Skeletal muscle satellite cell (primary cell): Measurements from ENCODE around the gene ZNF888.
"Not testable (repeated sequence)": the region's sequence is repeated elsewhere in the genome, so short reads cannot be mapped to it uniquely, and the experiment has no call there.

Experiments
- H3K27me3 ChIP-seq: 2 replicates; pipeline ENCODE4 v1.7.0; 2013; ENCODE audit warnings: low read length; ENCODE audit not compliant: control insufficient read depth, insufficient read depth
- H3K36me3 ChIP-seq: 2 replicates; pipeline ENCODE4 v1.7.0; 2013; ENCODE audit warnings: mild to moderate bottlenecking, control low read depth, low read length; ENCODE audit not compliant: insufficient read depth
- H3K4me1 ChIP-seq: 2 replicates; pipeline ENCODE4 v1.7.0; 2013; ENCODE audit warnings: low read length; ENCODE audit not compliant: control insufficient read depth, insufficient read depth
- H3K4me2 ChIP-seq: 2 replicates; pipeline ENCODE4 v1.7.0; 2013; ENCODE audit warnings: mild to moderate bottlenecking, low read length
- H3K4me3 ChIP-seq: 2 replicates; pipeline ENCODE4 v1.7.0; 2013; ENCODE audit warnings: low read length
- H3K9ac ChIP-seq: 2 replicates; pipeline ENCODE4 v1.7.0; 2013; ENCODE audit warnings: mild to moderate bottlenecking, low read depth, low read length, moderate library complexity
- H3K9me3 ChIP-seq: replicated peaks from 2 replicates; pipeline ENCODE4 v1.7.0; 2013; ENCODE audit warnings: mild to moderate bottlenecking, control low read depth, low read length

Gene ZNF888

DNA sequence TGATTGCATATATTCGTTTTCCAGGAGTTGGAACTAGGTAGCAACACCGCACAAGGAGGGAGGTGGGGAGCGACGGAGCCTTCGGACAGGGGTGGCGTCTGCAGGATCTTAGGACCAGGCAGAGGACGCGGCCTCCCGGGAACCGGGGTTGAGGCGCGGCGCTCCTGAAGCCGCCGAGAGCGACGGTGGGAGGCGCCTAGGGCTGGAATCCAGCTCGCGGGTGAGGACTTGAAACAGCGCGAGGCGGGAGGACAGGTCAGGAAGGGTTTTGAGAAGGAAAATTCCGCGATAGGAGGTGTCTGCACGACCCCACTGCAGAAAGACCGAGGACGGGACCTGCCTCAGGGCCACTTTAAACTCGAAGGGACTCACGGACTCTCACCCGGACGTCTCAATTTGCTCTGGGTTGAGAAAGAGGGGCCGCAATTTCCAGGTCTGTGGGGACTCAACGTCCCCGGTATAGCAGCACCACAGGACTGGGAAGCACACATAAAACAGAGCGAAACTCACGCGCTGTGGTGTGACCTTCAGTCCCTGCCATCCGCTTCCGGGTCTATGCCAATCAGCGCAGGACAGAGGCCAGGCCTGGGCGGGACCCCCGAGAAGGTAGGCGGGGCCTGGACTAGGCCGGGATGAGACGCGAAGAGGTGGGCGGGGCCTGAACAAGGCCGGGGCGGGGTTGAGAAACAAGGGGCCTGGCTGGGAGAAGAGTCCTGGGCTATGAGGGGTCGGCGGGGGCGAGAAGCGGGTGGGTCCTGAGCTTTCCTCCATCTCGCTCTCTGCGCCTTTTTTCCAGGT is 25.9 kb downstream of the ZNF888 start, which contains the start of gene ZNF320:
Gene ZNF320, minus strand, starts transcription at position 498 of the 798 bp plus-strand sequence. CDS start 7,380 bp downstream, outside the sequence.
- Histone ChIP-seq H3K4me2 (peak within 1 kb of the TSS; percentile 98), H3K9me3 (no peaks in the 10 kb centered on the region), H3K4me3 (peak within 1 kb of the TSS; percentile 100), H3K9ac (peak within 1 kb of the TSS; percentile 99), H3K36me3 (peaks cover 8% of the 10 kb centered on the region), H3K4me1 (peaks cover 5% of the 10 kb centered on the region), H3K27me3 (no peaks in the 10 kb centered on the region)

DNA sequence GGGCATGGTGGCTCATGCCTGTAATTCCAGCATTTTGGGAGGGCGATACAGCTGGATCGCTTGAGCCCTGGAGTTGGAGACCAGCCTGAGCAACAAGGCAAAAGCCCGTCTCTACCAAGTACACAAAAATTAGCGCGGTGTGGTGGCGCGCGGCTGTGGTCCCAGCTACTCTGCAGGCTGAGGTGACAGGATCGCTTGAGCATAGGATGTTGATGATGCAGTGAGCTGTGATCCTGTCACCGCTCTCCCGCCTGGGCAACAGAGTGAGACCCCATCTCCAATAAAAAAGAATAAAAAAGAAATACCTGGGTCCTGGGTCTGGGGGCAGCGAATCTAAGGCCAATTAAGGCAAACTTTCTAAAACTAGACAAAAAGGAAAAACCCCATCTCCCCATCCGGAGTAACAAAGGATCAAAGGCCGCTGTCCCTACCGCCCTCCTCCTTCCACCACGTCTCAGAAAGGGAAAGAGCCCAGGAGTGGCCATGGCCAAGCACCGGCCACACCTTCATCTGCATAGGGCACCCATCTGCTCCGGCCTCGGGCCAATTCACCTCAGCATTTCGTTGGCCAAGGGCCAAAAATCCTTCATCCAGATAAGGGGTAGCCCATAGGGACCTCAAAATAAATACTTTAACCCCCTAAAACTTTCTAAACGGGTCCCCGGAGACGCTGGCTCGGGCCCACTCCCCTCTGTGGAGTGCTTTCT is 26.6 kb downstream of the ZNF888 start:
- peak overlapping the region; percentile 99 for H3K9ac ChIP-seq
- no peaks in the 10 kb centered on the region for H3K27me3 ChIP-seq
- H3K36me3 ChIP-seq: peaks cover 8% of the 10 kb centered on the region
- peaks cover 5% of the 10 kb centered on the region for H3K4me1 ChIP-seq
- H3K4me2 ChIP-seq: peak overlapping the region; percentile 98
- H3K9me3 ChIP-seq: no peaks in the 10 kb centered on the region
- H3K4me3 ChIP-seq: peak overlapping the region; percentile 100

DNA sequence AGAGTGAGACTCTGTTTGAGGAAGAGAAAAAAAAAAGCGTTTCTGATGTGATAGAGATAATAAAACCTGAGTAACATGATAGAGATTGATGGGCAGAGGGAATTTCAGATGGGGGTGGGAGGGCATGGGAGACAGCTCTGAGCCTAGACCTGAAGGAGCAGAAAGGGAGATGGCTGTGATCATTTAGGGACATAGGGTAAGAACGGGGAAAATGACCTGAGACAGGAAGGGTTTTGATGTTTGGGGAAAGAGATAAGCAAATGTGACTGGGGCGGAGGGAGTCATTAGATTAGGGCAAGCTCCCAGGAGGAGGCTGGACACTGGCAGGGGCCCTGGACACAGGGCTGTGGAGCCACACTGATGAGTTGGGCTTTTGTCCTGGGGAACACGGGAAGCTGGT is 31.9 kb downstream of the ZNF888 start:
- H3K36me3 ChIP-seq: peaks cover 39% of the 10 kb centered on the region
- H3K9ac ChIP-seq: no peak overlapping the region

DNA sequence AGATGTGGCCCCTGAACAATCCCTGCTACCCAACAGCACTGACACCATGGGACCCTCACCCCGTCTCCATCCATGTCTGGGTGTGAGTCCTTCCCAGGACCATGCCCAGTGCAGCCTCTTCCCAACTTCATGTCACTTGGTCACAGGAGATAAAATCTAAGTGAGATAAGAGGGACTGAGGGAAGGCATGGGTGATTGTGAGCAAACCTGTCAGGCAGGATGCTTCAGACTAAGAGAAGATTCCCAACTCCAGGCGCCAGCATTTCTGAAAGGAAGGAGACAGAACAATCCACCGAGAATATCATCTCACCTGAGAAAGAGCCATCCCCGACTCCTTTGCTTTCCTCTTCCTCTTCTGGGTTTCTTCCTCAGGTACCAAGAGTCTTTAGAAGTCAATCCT is 33.3 kb downstream of the ZNF888 start:
- H3K9me3 ChIP-seq: no peaks in the 10 kb centered on the region
- H3K4me2 ChIP-seq: no peak overlapping the region
- H3K9ac ChIP-seq: no peak overlapping the region
- peaks cover 45% of the 10 kb centered on the region for H3K36me3 ChIP-seq
- H3K4me1 ChIP-seq: no peaks in the 10 kb centered on the region
- no peaks in the 10 kb centered on the region for H3K27me3 ChIP-seq
- no peak overlapping the region for H3K4me3 ChIP-seq

More for the DNA sequence above, 31.9 kb downstream of the ZNF888 start:
- Histone ChIP-seq H3K9me3 (no peaks in the 10 kb centered on the region), H3K27me3 (no peaks in the 10 kb centered on the region), H3K4me2 (no peak overlapping the region), H3K4me3 (no peak overlapping the region), H3K4me1 (no peaks in the 10 kb centered on the region)

DNA sequence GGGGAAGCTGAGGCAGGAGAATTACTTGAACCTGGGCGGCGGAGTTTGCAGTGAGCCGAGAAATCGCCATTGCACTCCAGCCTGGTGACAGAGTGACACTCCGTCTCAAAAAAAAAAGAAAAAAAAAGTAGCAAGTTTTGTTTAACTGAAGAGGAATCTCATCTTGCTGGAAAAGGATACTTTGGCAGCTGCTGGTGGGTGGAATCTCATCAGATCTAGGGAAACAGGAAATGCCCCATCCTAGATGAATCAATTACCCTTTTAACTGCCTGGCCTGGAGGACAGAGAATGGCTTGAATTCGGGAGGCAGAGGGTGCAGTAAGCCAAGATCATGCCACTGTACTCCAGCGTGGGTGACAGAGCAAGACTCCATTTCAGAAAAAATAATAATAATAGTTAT is 34.2 kb downstream of the ZNF888 start:
- H3K9ac ChIP-seq: no peak overlapping the region
- no peaks in the 10 kb centered on the region for H3K4me1 ChIP-seq
- peaks cover 53% of the 10 kb centered on the region for H3K36me3 ChIP-seq
- H3K4me2 ChIP-seq: no peak overlapping the region
- H3K27me3 ChIP-seq: no peaks in the 10 kb centered on the region
- H3K9me3 ChIP-seq: no peaks in the 10 kb centered on the region
- no peak overlapping the region for H3K4me3 ChIP-seq

DNA sequence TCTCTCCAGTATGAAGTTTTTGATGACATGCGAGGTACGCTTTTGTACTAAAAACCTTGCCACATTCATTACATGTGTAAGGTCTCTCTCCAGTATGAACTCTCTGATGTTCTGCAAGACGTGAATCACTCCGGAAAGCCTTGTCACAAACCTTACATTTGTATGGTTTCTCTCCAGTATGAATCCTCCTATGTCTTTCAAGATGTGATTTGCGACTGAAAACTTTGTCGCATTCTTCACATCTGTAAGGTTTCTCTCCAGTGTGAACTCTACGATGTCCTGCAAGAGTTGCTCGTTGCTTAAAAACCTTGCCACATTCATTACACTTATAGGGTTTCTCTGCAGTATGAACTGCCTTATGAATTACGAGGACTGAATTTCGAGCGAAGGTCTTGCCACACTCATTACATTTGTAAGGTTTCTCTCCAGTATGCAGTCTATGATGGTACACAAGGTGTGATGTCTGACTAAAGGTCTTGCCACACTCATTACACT is 42.3 kb downstream of the ZNF888 start:
- no peaks in the 10 kb centered on the region for H3K27me3 ChIP-seq
- no peak overlapping the region for H3K4me2 ChIP-seq
- H3K4me1 ChIP-seq: no peaks in the 10 kb centered on the region
- H3K4me3 ChIP-seq: no peak overlapping the region
- H3K9ac ChIP-seq: no peak overlapping the region
- peaks cover 48% of the 10 kb centered on the region for H3K9me3 ChIP-seq
- H3K36me3 ChIP-seq: peaks cover 68% of the 10 kb centered on the region

DNA sequence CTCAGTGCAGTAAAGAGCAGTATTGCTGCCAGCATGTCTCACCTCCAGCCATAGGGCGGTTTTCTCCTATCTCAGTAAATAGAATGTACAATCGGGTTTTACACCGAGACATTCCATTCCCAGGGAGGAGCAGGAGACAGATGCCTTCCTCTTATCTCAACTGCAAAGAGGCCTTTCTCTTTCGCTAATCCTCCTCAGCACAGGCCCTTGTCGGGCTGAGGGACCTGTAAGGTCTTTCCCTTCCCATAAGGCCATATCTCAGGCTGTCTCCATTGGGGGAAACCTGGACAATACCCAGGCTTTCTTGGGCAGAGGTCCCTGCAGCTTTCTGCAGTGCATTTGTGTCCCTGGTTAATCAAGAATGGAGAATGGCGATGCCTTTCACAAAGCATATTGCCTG is 50.2 kb downstream of the ZNF888 start:
- H3K9ac ChIP-seq, H3K36me3 ChIP-seq, H3K4me2 ChIP-seq, H3K4me3 ChIP-seq, H3K4me1 ChIP-seq, H3K27me3 ChIP-seq, H3K9me3 ChIP-seq: not testable (repeated sequence)

DNA sequence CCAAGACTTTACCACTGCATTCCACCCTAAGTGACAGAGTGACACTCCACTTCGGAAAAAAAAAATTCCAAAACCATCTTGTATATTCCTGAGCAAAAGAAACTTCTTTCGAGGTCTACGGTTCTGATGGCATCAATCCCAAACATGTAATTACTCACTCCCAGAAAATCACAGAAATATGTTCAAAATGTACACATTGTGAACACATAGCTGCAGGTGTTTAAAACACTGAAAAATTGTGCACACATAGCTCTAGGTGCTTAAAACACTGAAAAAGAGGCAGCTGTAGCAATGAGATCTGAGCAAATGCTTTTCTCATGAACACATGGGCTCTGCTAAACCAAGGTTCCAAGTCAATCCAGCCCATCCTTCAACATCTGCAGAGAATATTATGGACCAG is 51.8 kb downstream of the ZNF888 start:
- Histone ChIP-seq H3K36me3 (no peaks in the 10 kb centered on the region), H3K27me3 (no peaks in the 10 kb centered on the region), H3K4me3 (no peak overlapping the region), H3K9ac (no peak overlapping the region), H3K4me1 (no peaks in the 10 kb centered on the region), H3K9me3 (peaks cover 3% of the 10 kb centered on the region), H3K4me2 (no peak overlapping the region)

DNA sequence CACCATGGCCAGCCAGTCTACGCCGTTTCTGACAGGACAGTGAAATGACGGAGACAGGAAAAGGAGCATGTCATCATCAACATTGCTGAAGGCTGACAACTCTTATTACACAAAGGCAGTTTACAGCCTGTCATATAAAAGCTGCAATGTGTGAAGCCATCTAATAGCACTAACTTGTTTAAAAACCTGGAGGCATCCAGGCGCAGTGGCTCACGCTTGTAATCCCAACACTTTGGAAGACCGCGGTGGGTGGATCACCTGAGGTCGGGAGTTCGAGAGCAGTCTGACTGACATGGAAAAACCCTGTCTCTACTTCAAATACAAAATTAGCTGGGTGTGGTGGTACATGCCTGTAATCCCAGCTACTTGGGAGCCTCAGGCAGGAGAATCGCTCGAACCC is 55.2 kb downstream of the ZNF888 start:
- H3K9me3 ChIP-seq, H3K9ac ChIP-seq, H3K4me2 ChIP-seq, H3K4me1 ChIP-seq, H3K36me3 ChIP-seq, H3K27me3 ChIP-seq, H3K4me3 ChIP-seq: not testable (repeated sequence)

DNA sequence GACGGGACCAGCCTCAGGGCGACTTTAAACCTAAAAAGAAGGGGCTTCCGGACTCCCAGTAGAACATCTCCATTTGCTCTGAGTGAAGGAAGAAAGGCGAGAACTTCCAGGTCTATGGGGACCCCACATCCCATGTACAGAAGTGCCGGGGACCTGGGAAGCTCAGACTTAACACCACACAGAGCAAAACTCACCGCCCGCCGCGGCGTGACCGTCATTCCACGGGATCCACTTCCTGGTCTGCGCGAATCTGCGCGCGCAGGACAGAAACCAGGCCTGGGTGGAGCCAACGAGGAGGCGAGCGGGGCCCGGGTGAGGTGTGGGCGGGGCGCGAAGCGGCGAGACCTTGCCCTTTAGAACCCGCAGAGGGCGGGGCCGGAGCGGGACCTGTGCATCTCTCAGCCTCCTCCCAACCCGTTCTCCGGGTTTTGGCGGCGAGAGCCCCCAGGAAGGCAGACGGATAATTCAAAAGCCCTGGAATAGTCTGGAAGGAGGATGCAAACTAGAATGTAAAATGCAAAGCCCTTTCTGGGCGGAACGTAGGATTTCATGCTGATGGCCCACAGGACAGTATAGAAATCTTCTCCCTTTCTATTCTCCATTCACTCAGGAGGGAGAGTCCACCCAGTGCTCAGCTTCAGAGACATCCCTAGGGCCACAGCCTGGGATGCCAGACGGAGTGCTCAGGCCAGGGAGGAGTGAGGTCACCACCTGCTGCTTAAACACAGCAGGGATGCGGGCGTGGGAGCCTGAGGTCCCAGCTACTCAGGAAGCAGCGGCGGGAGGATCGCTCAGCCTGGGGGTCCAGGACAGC is 65.6 kb downstream of the ZNF888 start, which contains the start of gene ZNF468:
Gene ZNF468, minus strand, starts transcription at position 242 of the 814 bp plus-strand sequence. CDS start 3,347 bp downstream, outside the sequence.
- Histone ChIP-seq H3K4me2 (peak within 1 kb of the TSS; percentile 81), H3K9ac (peak within 1 kb of the TSS; percentile 90), H3K4me3 (peak within 1 kb of the TSS; percentile 96)
- H3K36me3 ChIP-seq, H3K9me3 ChIP-seq, H3K4me1 ChIP-seq, H3K27me3 ChIP-seq: not testable (repeated sequence)
